Measurements from ENCODE around the gene SARDH.

Gene SARDH

DNA sequence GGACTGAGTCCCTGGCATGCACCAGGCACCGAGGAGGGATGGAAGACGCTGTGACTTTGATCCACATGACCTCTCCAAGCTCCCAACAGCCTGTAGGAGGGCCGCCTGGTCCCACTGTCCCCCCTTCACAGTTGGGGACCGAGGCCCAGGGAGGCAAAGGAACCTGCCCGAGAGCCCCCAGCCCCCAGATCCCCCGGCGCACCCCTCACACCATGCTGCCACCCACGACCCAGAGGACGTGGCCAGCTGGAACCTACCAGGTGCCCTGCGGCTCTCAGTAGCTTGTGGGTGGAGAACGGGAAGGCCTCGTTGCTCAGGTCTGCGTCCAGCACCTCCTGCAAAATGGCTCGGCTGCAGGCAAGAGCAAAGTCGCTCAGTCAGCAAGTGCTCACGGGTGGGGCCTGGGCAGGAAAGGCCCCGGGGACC, 53.2 kb downstream of the SARDH start:
- no peak overlapping the region for H3K4me3 ChIP-seq (replicated peaks; ENCODE audit: low read depth, low read length)
- TF ChIP-seq, protein P1, sequence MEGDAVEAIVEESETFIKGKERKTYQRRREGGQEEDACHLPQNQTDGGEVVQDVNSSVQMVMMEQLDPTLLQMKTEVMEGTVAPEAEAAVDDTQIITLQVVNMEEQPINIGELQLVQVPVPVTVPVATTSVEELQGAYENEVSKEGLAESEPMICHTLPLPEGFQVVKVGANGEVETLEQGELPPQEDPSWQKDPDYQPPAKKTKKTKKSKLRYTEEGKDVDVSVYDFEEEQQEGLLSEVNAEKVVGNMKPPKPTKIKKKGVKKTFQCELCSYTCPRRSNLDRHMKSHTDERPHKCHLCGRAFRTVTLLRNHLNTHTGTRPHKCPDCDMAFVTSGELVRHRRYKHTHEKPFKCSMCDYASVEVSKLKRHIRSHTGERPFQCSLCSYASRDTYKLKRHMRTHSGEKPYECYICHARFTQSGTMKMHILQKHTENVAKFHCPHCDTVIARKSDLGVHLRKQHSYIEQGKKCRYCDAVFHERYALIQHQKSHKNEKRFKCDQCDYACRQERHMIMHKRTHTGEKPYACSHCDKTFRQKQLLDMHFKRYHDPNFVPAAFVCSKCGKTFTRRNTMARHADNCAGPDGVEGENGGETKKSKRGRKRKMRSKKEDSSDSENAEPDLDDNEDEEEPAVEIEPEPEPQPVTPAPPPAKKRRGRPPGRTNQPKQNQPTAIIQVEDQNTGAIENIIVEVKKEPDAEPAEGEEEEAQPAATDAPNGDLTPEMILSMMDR (IDR thresholded peaks at IDR 0.05; ENCODE audit: low read length, missing control alignments), result no peak
- no peak for DNase-seq (ENCODE audit: low read depth)

DNA sequence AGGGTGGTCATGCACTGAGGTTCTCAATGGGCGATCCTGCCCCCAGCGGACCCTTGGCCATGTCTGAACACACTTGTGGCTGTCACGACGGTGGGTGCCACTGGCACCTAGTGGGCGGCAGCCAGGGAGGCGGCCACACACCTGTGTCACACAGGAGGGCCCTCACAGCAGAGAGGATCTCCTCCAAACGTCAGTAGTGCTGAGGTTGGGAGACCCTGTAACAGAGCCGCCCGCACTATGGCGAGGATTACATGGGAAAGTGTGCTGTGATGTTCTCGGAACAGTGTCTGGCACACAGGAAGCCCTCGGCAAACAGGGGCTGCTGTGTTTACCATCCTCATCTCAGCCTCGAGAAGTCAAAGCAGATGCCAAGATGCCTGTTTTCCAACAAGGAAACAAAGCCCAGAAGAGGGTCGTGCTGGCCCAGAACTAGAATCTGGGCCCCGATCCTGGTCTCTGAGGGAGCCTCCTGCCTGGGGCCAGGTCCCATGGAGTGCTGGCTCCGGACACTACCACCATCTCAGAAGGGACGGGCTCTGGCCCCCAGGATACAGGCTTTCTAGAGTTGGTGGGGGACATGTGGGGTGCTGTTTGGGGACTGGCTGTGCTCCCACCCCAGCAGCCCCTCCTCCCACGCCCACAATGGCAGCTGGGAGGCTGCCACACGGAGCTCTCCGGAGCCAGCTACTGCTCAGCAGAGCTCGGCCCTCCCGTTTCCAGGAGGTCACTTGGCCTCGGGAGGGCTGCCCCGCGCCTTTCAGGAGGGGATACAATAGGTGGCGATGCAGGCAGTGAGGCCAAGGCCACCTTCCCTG, 53.8 kb downstream of the SARDH start:
- no peak overlapping the region for H3K4me3 ChIP-seq (replicated peaks; ENCODE audit: low read depth, low read length)
- no peak for DNase-seq (ENCODE audit: low read depth)
- TF ChIP-seq, protein P1 (IDR thresholded peaks at IDR 0.05; ENCODE audit: low read length, missing control alignments), result no peak

DNA sequence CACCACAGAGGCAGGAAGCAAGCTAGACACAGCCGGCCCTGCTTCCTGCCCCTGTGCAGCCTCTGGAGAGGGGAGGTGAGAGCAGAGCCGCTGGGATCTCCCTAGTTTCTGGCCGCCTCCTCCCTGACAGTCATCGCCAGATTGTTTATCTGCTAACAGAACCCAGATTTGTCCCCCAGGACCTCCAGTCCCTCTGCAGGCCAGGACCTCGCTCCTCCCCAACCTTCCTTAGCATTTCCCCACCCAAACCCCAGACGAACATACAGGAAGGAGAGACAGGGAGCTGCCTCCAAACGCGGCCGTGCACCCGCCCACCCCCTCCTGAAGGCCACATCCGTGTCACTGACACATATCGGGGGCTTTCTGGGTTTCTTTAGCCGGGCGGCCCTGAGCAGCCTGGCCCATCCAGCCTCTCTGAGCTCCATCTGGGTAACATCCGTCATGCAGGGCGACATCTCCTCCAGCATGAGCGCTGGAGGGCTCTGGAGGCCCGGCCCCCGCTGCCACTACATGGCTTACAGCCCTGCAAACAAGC, 54.5 kb downstream of the SARDH start:
- H3K4me3 ChIP-seq (replicated peaks; ENCODE audit: low read depth, low read length), result no peak overlapping the region
- DNase-seq (ENCODE audit: low read depth), result peak; percentile 29
- TF ChIP-seq, protein P1 (IDR thresholded peaks at IDR 0.05; ENCODE audit: low read length, missing control alignments), result peak; percentile 2

DNA sequence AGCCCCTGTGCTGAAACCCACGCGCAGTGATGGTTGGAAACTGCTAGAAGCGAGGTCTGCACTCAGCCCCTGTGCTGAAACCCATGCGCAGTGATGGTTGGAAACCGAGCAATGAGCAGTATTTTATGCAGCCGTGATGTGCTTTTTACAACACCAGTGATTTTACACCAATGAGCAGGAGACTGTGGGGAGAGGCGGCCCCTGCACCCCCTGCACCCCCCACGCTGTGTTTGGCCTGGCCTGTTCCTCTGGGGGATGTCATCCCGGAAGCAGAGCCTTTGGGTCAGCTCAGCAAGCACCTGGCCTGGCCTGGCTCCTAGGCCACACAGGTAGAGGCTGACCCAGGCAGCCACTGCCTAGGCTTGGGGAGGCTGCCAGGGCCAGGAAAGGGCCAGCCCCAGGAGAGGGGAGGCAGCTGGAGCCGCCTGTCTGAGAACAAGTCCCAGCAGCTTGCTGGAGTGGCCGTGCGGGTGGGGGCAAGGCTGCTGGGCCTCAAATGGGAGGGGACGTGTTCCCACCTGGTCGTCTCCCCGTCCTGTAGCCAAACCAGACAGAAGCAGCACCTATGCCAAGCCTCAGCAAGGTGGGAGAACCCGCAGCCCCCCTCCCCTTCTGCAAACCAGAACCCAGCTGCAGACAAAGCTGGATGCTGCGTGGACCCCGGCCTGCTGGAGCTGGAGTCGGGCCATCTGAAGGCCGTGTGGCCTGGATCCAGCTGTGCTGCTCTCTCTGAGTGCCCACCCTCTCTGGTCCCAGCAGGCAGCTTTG, 55.1 kb downstream of the SARDH start:
- H3K4me3 ChIP-seq (replicated peaks; ENCODE audit: low read depth, low read length), result no peak overlapping the region
- TF ChIP-seq, protein P1 (IDR thresholded peaks at IDR 0.05; ENCODE audit: low read length, missing control alignments), result no peak
- DNase-seq (ENCODE audit: low read depth), result no peak

DNA sequence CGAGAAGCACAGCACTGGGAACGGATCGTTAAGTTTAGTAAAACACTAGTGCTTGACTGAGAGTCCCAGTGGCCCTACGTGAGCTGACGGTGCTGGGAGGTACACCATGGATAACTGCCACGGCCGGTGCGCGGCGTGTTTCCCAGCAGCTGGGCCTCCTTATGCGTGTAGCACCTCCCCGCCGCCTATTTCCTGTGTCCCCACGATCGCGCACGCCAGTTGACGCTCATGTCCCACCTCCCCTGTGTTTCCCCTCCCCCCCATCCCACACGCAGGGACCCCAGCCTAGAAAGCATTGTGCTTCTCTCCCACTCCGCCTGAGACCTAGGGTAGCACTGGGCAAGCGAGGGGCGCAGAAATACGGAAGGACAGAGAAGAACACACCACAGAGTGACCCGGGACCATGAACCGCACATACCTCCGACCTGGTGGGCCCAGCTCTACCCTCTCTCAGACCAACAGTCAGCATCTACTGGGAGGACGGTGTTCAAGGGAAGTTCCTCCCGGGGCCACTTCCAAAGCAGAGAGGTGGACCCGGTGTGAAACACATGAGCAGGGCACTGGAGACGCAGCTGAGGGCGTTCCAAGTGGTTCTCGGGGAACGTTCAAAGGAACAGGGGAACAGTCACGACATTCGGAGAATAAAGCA, 56.4 kb downstream of the SARDH start:
- H3K4me3 ChIP-seq (replicated peaks; ENCODE audit: low read depth, low read length), result no peak overlapping the region
- no peak for DNase-seq (ENCODE audit: low read depth)
- TF ChIP-seq, protein P1 (IDR thresholded peaks at IDR 0.05; ENCODE audit: low read length, missing control alignments), result no peak

DNA sequence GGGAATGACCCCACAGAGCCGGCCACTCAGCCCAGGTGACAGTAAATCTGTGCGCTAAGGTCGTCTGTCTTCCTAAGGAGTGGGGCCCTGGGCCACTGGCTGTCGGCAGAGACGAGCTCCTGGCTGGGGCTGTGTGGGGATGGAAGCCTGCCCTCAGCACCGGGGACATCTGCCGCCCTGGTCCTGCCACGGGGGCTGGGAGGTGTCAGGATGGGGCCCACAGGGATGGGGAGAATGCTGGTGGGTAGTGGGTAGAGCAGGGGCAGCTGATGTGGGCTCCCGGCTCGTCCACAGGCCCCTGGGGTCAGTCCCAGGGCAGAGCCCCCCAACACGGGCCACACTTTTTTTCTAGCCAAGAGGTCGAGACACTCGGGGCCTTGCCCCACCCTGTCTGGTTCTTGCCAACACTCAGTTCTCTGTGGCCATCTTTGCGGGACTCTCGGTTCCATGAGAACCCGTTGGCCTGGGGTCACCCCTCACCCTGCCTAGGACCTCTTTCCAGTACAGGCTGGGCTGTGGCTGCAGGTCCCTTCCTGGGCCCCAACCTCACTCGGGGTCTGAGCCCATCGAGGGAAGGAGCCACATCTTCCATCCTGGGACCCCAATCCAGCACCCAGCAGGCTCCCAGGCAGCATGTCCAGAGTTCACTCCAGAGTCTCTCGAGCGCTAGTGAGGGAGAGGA, 57.0 kb downstream of the SARDH start:
- no peak for DNase-seq (ENCODE audit: low read depth)
- H3K4me3 ChIP-seq (replicated peaks; ENCODE audit: low read depth, low read length), result no peak overlapping the region
- TF ChIP-seq, protein P1 (IDR thresholded peaks at IDR 0.05; ENCODE audit: low read length, missing control alignments), result no peak

All from fibroblast of pulmonary artery (primary cell).